Cardiac fibroblast (primary cell): ENCODE results near the gene ODAD2.
A peak's percentile ranks its signal among the peaks of the same experiment; 100 is the strongest.

Experiments used
- DNase-seq, 2 donors: peaks; one replicate each; pipeline versions ENCODE4 v3.0.0 to v3.0.0-alpha.2; 2010; ENCODE audit warnings: low read depth in 2 of 2
- H3K4me3 ChIP-seq, 2 donors: replicated peaks in 1 of 2; 1 replicate in 1 of 2; 2 replicates in 1 of 2; pipeline ENCODE4 v1.5.1; 2011; ENCODE audit warnings: low read depth in 2 of 2, low read length in 2 of 2, mild to moderate bottlenecking in 2 of 2, moderate library complexity in 1 of 2
- CTCF ChIP-seq: IDR thresholded peaks from one replicate; pipeline ENCODE4 v1.5.1; 2011; ENCODE audit warnings: low read depth, mild to moderate bottlenecking, low read length, inconsistent platforms

ODAD2 gene

GRCh38 chr10:27805180-27805579 is 193.7 kb downstream of the ODAD2 start:
- DNase-seq = no peak
- no peak overlapping the region for H3K4me3 ChIP-seq
- no peak for TF ChIP-seq CTCF

- DNase-seq = no peak
- TF ChIP-seq CTCF = no peak
- no peak overlapping the region for H3K4me3 ChIP-seq
These were observed 194.7 kb downstream of the ODAD2 start for GRCh38 chr10:27804136-27804535.

- H3K4me3 ChIP-seq = no peak overlapping the region
- TF ChIP-seq CTCF = no peak
- no peak for DNase-seq
These were observed 197.6 kb downstream of the ODAD2 start for GRCh38 chr10:27801171-27801785.

- no peak for DNase-seq
- H3K4me3 ChIP-seq = no peak overlapping the region
- TF ChIP-seq CTCF = no peak
These were observed 199.8 kb downstream of the ODAD2 start for GRCh38 chr10:27799046-27799445.

GRCh38 chr10:27794157-27794556 is 204.7 kb downstream of the ODAD2 start:
- no peak overlapping the region for H3K4me3 ChIP-seq
- TF ChIP-seq CTCF = no peak
- DNase-seq = peak in 1 of 2 donors; percentile 2

GRCh38 chr10:27792216-27792615 is 206.7 kb downstream of the ODAD2 start:
- DNase-seq = no peak
- TF ChIP-seq CTCF = no peak
- no peak overlapping the region for H3K4me3 ChIP-seq

GRCh38 chr10:27784272-27784671 is 214.6 kb downstream of the ODAD2 start:
- H3K4me3 ChIP-seq = no peak overlapping the region
- no peak for DNase-seq
- no peak for TF ChIP-seq CTCF
